Activated naive CD8-positive, alpha-beta T cell treated with anti-CD3 and anti-CD28 coated beads, Interleukin-2, amount 50 U/mL, for 24 hours (primary cell): ENCODE data around the gene ARMS2.

Experiments used
- ATAC-seq: fragments of 150-1000 bp; cut with Tn5 transposase; one replicate; pipeline ENCODE4 v1.10.0; 2021
- DNase-seq: peaks from one replicate; pipeline ENCODE4 v3.0.0; 2021
- H3K27ac Mint-ChIP-seq: one replicate; pipeline ENCODE4 v1.8.0; 2021; ENCODE audit warnings: mild to moderate bottlenecking, mixed read lengths
- H3K27me3 Mint-ChIP-seq: one replicate; pipeline ENCODE4 v1.8.0; 2021; ENCODE audit warnings: mixed read lengths
- H3K36me3 Mint-ChIP-seq: one replicate; pipeline ENCODE4 v1.8.0; 2021; ENCODE audit warnings: low read depth, mixed read lengths
- H3K4me1 Mint-ChIP-seq: one replicate; pipeline ENCODE4 v1.8.0; 2021; ENCODE audit warnings: mixed read lengths
- H3K4me3 Mint-ChIP-seq: one replicate; pipeline ENCODE4 v1.8.0; 2021; ENCODE audit warnings: mild to moderate bottlenecking, moderate library complexity, mixed read lengths
- H3K9me3 Mint-ChIP-seq: one replicate; pipeline ENCODE4 v1.8.0; 2021; ENCODE audit warnings: mixed read lengths

The ARMS2 gene

DNA sequence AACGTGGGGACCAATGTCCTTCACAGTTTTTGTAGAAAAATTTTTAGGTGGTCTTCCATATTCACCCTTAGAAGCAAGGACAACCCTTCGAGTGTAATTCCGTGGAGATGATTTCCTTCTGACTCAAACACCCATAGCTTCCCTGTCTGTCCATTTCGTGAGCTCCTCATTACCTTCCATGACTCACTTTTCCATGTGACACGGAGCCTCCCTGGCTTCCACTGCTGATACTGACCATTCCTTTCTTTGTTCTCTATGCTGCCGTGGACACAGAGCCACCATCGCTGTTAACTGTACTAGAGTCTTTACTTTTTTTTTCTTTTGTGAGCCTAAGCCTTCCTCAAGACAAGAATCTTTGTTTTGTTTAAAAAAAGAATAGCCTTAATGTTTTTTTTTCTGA is 12.5 kb upstream of the ARMS2 start:
- Mint-ChIP-seq H3K27ac (no peak overlapping the region), H3K9me3 (peaks cover 4% of the 10 kb centered on the region), H3K4me3 (no peak overlapping the region), H3K4me1 (no peaks in the 10 kb centered on the region), H3K27me3 (no peaks in the 10 kb centered on the region), H3K36me3 (no peaks in the 10 kb centered on the region)
- no peak for DNase-seq
- ATAC-seq: no peak

DNA sequence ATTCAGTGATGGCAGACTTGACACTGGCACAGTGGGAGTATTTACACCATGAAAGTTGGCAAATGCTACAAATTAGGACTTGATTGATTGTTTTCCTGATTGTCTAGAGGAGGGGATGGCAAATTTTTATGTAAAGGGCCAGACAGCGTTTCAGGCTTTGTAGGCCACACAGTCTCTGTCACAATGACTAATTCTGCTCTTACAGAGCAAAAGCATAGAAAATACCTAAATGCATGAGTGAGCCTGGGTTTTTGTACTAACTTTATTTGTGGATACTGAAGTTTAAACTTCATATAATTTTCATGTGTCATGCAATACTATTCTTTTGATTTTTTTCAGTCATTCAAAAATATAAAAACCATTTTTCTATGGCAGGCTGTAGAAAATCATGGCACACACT is 9.0 kb upstream of the ARMS2 start:
- no peak overlapping the region for H3K4me3 Mint-ChIP-seq
- H3K4me1 Mint-ChIP-seq: no peaks in the 10 kb centered on the region
- ATAC-seq: no peak
- H3K9me3 Mint-ChIP-seq: peaks cover under 1% of the 10 kb centered on the region
- H3K27ac Mint-ChIP-seq: no peak overlapping the region
- no peaks in the 10 kb centered on the region for H3K36me3 Mint-ChIP-seq
- no peak for DNase-seq
- H3K27me3 Mint-ChIP-seq: no peaks in the 10 kb centered on the region

DNA sequence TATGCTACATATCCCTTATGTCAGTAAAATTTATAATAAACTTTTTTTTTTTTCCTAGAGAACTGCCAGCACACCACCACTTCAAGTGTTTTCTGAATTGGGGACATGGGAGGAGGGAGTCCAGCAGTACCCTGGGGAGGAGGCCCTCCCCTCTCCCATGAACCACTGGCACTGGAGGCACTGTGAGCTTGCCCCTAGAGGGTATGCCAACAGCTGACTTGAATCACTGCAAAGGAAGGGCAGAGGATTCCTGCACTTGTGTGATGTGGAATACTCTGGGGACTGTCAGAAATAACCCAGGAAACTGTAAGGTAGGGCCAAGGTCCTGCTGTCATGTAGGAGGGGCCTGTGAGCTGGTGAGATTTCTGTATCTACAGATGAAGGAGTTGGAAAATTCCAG is 8.5 kb upstream of the ARMS2 start:
- ATAC-seq (no peak), DNase-seq (no peak)
- Mint-ChIP-seq H3K4me3 (no peak overlapping the region), H3K27me3 (no peaks in the 10 kb centered on the region), H3K4me1 (no peaks in the 10 kb centered on the region), H3K9me3 (no peaks in the 10 kb centered on the region), H3K27ac (no peak overlapping the region), H3K36me3 (no peaks in the 10 kb centered on the region)

DNA sequence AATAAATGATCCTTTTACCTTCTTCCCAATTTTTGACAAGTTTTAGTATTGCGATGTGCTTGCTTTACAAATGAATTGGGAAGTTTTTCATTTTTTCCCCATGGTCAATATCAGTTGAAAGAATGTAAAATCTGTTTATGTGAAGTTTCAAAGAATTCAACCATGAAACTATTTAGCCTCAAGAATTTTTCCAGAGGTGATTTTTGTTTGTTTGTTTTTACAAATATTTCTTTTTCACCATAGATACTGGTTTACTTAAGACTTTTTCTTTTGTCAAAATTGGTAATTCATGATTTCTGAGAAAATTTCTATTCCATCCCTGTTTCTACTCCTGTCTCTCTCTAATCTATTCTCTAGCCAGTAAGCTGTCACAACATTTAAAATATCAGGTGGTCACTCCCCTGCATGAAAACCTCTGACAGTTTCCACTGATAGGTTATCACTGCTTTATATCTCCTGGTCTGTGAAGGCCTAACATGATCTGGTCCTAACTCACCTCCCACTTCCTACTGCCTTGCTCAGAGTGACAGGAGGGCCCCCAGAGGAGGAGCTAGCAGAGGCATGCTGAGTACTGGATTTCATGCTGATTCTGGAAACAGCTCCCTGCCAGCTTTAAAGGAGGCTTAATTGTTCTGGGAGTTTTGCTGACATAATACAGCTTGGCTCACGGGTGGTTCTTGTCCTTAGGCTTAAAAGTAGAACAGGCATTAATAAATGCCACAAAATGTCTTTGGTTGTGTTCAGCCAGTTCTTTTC is 7.6 kb upstream of the ARMS2 start:
- no peaks in the 10 kb centered on the region for H3K4me1 Mint-ChIP-seq
- H3K9me3 Mint-ChIP-seq: no peaks in the 10 kb centered on the region
- no peak overlapping the region for H3K4me3 Mint-ChIP-seq
- ATAC-seq (no peak), DNase-seq (no peak)
- H3K27ac Mint-ChIP-seq: no peak overlapping the region
- H3K36me3 Mint-ChIP-seq: no peaks in the 10 kb centered on the region
- H3K27me3 Mint-ChIP-seq: no peaks in the 10 kb centered on the region

DNA sequence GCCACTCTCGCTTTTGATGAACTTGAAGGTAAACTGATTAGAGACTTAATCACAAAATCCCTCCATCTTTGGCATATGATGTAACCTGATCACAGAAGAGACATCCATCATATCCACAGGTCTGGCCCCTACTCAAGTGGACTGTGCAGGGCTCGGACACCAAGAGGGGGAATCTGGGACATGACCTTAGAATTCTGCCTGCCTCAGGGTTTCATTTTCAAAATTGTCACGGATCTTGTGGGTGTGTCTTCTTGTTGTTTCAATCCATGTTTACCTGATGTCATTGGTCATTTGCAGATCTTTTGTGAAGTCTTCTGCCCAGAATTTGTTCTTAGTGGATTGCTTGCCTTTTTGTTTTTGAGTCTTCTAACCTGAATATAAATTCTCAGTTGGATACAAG is 5.9 kb upstream of the ARMS2 start:
- Mint-ChIP-seq H3K27ac (no peak overlapping the region), H3K36me3 (no peaks in the 10 kb centered on the region), H3K4me1 (no peaks in the 10 kb centered on the region), H3K27me3 (peaks cover 2% of the 10 kb centered on the region), H3K4me3 (no peak overlapping the region), H3K9me3 (no peaks in the 10 kb centered on the region)
- ATAC-seq: no peak
- DNase-seq: no peak

DNA sequence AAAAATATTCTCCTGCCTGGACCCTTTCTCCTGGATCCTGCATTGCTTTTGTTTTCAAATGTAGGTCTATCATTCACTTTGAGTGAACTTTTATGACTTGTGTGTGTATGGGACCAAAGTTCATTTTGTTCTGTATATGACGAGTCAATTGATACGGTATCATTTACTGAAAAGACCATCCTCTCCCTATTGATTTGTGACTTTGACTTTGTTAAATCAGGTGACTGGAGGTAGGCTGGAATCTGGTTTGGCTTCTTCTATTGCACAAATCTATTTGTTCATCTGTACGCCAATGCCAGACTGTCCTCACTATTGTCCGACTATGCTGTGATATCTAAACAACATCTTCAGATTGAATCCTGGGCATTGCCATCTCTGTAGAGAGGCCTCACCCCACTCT is 5.3 kb upstream of the ARMS2 start:
- Mint-ChIP-seq H3K4me3 (no peak overlapping the region), H3K9me3 (no peaks in the 10 kb centered on the region), H3K27ac (no peak overlapping the region), H3K4me1 (no peaks in the 10 kb centered on the region), H3K27me3 (peaks cover 4% of the 10 kb centered on the region), H3K36me3 (no peaks in the 10 kb centered on the region)
- DNase-seq (no peak), ATAC-seq (no peak)

DNA sequence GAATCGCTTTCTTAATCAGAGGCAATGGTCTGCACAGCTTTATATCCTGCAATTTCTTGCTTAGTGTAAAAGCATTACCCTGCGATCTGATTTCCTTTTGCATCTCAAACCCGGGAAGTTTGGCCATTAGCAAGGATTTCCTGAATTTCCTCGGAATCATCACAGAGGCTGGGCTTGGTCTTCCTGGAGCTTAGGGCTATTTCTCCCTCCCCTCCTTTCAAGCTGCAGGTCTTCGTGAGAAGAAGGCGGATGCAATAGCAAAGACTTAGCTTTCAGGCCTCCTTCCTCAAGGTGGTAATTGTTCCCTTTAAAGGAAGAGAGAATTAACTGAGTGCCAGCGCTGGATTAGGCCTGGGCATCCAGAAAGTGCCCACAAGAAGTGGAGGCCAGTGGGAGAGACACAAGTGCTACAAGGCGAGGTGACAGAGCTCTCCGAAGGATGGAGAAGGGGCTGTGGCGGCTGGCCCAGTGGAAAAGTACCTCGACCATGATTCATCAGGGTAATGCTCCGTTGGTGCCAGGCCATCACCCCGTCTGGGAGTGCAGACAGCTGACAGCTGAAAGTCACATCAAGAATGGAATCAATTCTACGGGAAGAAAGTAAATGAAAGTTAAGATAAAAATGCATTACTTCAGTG is 4.0 kb upstream of the ARMS2 start:
- Mint-ChIP-seq H3K27ac (no peak overlapping the region), H3K4me1 (no peaks in the 10 kb centered on the region), H3K4me3 (no peak overlapping the region), H3K9me3 (no peaks in the 10 kb centered on the region), H3K27me3 (peaks cover 4% of the 10 kb centered on the region), H3K36me3 (no peaks in the 10 kb centered on the region)
- ATAC-seq (no peak), DNase-seq (no peak)

DNA sequence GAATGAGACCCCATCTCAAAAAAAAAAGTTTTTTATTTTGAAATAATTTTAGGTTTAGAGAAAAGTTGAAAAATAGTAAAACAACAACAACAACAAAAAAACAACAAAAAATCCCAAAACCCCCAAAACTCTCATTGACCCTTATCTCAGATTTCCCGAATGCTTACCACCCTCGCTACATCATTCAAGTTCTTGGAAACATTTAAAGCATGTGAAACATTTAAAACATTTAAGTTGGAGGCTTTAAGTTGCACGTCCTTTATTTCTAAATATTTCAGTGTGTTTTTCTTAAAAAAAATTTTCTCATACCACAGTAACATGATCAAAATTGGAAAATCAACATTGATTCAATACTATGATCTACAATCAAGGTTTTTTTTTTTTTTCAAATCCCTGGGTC is 382 bp upstream of the ARMS2 start:
- Mint-ChIP-seq H3K9me3 (no peaks in the 10 kb centered on the region), H3K4me1 (no peaks in the 10 kb centered on the region), H3K27me3 (peaks cover 24% of the 10 kb centered on the region), H3K27ac (no peak overlapping the region), H3K36me3 (no peaks in the 10 kb centered on the region), H3K4me3 (no peak overlapping the region)
- DNase-seq (no peak), ATAC-seq (no peak)

DNA sequence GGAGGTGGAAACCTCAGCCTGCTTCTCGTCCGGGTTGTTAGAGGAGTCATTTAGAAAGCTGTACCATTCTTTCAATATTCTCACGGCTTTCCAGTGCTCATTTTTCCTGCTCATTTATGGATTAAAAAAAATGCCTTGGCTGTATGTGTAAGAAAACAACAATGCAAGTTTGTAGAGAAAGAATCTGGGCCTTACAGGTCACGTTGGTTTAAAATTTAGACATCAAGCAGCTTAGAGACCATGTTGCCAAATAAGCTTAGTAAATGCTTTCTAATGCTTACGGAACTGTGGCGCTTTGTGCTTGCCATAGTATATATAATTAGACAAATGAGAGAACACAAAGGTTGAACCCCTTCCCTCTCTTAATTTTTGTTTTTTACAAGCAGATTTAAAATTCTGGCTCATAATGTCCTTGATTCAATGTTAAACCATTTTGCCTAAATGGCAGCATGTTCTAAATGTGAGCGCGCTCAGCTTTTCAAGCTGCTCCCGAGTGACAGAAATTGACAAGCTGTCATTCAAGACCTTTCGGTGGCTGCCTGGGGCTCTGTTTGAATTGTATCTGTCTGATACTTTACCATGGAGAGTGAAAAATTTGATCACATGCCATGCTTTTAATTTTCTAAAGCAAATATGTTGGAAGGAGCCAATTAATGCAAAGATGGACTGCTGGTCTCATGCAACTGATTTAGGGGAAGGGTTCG is 1.1 kb downstream of the ARMS2 start:
- DNase-seq (no peak), ATAC-seq (no peak)
- no peak overlapping the region for H3K27ac Mint-ChIP-seq
- peaks cover 38% of the 10 kb centered on the region for H3K27me3 Mint-ChIP-seq
- no peaks in the 10 kb centered on the region for H3K9me3 Mint-ChIP-seq
- H3K4me3 Mint-ChIP-seq: no peak overlapping the region
- H3K4me1 Mint-ChIP-seq: peaks cover under 1% of the 10 kb centered on the region
- H3K36me3 Mint-ChIP-seq: no peaks in the 10 kb centered on the region

DNA sequence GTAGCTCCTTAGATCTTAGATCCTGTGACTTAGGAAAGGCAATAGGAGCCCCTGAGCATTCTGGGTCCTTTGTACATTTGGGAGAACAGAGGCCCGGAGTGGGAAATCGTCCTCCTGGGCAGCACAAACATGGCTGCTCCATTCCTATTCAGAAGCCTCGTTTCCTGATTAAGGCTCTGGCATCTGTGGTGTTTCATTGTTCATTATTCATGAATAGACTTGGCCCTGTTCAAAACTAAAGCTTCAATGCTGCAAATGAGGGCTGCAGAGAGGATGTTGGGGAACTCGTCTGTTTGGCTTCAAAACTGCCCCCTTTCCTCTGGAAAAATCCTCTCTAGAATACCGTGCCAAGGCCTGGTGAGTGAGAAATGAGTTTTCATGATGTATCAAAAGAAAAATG is 3.5 kb downstream of the ARMS2 start:
- ATAC-seq: no peak
- Mint-ChIP-seq H3K9me3 (no peaks in the 10 kb centered on the region), H3K4me1 (peaks cover 8% of the 10 kb centered on the region), H3K27me3 (peaks cover 47% of the 10 kb centered on the region), H3K36me3 (no peaks in the 10 kb centered on the region), H3K4me3 (no peak overlapping the region), H3K27ac (no peak overlapping the region)
- no peak for DNase-seq

DNA sequence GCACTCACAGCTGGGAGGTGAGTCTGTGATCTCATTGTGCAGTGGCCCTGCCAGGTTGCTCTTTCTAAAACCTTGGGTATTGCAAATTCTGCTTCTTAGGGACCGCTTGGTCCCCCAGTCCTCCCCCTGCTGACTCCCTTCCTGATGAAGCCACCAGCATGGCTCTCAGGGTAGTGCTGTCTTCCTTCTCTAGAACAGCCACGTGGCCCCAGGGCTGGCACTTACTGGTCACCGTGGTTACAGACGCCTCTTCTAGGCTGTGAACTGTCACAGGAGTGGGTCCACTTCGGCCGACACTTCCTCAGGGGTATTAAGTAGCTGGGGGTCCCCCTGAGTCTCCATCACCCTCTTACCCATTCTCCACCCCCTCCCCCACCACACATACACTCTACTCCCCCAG is 4.2 kb downstream of the ARMS2 start:
- Mint-ChIP-seq H3K27me3 (peaks cover 54% of the 10 kb centered on the region), H3K9me3 (no peaks in the 10 kb centered on the region), H3K4me3 (no peak overlapping the region), H3K36me3 (no peaks in the 10 kb centered on the region), H3K4me1 (peaks cover 8% of the 10 kb centered on the region), H3K27ac (no peak overlapping the region)
- ATAC-seq (no peak), DNase-seq (no peak)

DNA sequence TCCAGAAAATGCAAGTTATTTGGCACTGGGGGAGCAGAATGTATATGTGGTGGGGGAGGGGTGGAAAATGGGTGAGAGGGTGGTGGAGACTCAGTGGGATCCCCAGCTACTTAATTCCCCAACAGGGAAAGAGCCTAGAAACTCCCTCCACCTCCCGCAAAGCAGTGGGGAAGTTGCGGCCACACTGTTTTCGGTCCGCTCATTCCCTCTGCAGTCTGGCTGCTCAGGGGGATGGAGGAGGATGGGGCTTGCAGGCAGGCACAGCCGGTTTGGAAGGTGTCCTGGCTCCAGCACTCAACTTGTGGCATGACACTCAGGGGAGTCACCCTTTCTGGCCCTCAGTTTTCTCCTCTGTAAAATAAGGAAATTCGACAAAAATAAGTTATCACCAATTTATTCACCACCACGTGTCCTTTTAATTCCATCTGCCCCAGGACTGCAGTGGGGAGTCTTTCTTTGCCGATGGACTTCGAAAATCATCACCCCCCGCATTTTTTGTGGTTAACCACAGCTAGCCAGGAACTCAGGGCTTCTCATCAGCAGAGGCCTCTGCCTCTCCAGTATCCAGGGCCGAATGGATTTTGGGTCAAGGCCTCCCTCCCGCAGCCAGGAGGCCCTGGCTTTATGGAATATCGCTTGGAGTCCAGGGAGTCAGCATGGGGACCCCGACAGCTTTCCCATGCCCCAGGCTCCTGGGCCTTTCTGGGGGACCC is 5.3 kb downstream of the ARMS2 start:
- peaks cover 8% of the 10 kb centered on the region for H3K4me1 Mint-ChIP-seq
- H3K36me3 Mint-ChIP-seq: no peaks in the 10 kb centered on the region
- ATAC-seq (no peak), DNase-seq (no peak)
- peaks cover 62% of the 10 kb centered on the region for H3K27me3 Mint-ChIP-seq
- H3K27ac Mint-ChIP-seq: no peak overlapping the region
- no peak overlapping the region for H3K4me3 Mint-ChIP-seq
- H3K9me3 Mint-ChIP-seq: no peaks in the 10 kb centered on the region

DNA sequence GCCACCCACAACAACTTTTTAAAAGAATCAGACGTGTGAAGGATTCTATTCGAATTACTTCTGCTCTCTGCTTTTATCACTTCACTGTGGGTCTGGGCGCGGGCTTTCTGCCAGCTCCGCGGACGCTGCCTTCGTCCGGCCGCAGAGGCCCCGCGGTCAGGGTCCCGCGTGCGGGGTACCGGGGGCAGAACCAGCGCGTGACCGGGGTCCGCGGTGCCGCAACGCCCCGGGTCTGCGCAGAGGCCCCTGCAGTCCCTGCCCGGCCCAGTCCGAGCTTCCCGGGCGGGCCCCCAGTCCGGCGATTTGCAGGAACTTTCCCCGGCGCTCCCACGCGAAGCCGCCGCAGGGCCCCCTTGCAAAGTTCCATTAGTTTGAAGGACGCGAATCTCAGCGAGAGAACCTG is 6.4 kb downstream of the ARMS2 start:
- DNase-seq: no peak
- no peak overlapping the region for H3K27ac Mint-ChIP-seq
- H3K9me3 Mint-ChIP-seq: no peaks in the 10 kb centered on the region
- H3K4me1 Mint-ChIP-seq: peaks cover 8% of the 10 kb centered on the region
- H3K36me3 Mint-ChIP-seq: no peaks in the 10 kb centered on the region
- no peak for ATAC-seq
- peaks cover 72% of the 10 kb centered on the region for H3K27me3 Mint-ChIP-seq
- peak overlapping the region; percentile 24 for H3K4me3 Mint-ChIP-seq

DNA sequence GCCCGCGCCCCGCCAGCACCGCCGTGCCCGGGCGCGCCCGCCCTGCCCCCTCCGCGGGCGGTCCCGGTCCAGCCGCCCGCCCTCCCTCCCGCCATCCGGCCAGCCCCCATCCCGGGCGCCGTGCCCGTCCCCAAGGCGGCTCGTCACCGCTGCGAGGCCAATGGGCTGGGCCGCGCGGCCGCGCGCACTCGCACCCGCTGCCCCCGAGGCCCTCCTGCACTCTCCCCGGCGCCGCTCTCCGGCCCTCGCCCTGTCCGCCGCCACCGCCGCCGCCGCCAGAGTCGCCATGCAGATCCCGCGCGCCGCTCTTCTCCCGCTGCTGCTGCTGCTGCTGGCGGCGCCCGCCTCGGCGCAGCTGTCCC is 6.9 kb downstream of the ARMS2 start, which contains the start of gene HTRA1:
Gene HTRA1 (plus strand): TSS at position 187 of the 362 bp plus-strand sequence. CDS start 100 bp downstream, at position 287.
- DNase-seq (peak; percentile 7), ATAC-seq (no peak)
- peaks cover 8% of the 10 kb centered on the region for H3K4me1 Mint-ChIP-seq
- no peaks in the 10 kb centered on the region for H3K36me3 Mint-ChIP-seq
- H3K4me3 Mint-ChIP-seq: peak within 1 kb of the TSS; percentile 71
- no peaks in the 10 kb centered on the region for H3K9me3 Mint-ChIP-seq
- H3K27ac Mint-ChIP-seq: no peak within 1 kb of the TSS
- H3K27me3 Mint-ChIP-seq: peaks cover 71% of the 10 kb centered on the region
